ENCODE data around the gene C1QTNF6.

DNA sequence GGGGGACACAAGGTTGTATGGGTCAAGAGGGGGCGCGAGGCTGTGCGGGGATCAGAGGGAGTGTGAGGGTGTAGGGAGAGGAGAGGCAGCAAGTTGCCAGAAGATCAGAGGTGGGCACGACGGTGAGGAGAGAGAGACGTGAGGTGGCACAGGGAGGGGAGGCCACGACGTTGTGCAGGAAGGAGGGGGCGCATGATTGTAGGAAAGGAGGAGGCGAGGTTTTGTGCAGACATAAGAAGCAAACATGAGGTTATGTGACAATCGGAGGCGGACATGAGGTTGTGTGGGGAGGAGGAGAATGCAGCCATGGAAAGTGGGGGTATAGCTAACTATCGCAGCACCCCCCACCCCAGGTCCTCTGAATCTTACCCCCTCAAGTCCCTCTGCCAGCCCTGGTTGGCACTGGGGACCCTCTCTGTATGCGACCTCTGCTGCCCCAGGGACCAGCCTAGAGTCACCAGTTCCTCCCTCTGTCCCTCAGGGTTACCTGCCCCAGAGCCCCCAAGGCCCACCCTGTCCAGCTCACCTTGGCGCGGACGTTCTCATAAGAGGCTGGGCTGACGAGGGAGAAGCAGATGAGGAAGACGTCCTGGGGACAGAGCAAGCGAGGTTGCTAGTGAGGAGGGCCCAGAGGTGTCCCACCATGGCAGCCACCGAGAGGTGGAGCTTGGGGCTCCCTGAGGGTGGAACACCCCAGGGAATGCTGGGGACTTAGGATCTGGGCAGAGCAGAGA, 43.5 kb upstream of the C1QTNF6 start:
- TF ChIP-seq, protein P1, sequence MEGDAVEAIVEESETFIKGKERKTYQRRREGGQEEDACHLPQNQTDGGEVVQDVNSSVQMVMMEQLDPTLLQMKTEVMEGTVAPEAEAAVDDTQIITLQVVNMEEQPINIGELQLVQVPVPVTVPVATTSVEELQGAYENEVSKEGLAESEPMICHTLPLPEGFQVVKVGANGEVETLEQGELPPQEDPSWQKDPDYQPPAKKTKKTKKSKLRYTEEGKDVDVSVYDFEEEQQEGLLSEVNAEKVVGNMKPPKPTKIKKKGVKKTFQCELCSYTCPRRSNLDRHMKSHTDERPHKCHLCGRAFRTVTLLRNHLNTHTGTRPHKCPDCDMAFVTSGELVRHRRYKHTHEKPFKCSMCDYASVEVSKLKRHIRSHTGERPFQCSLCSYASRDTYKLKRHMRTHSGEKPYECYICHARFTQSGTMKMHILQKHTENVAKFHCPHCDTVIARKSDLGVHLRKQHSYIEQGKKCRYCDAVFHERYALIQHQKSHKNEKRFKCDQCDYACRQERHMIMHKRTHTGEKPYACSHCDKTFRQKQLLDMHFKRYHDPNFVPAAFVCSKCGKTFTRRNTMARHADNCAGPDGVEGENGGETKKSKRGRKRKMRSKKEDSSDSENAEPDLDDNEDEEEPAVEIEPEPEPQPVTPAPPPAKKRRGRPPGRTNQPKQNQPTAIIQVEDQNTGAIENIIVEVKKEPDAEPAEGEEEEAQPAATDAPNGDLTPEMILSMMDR (IDR thresholded peaks at IDR 0.05): no peak
- TF ChIP-seq POLR2AphosphoS5 (IDR thresholded peaks at IDR 0.05) (no peak), EP300 (IDR thresholded peaks at IDR 0.05) (no peak), POLR2A (IDR thresholded peaks at IDR 0.05) (no peak)
